IMR-90 (cell line): ENCODE results near the gene MPZL1. TPM values are rescaled to one million over a fixed set of nuclear protein-coding genes. Genes with fewer than 3 reads are reported as not detected.
A peak's percentile ranks its signal among the peaks of the same experiment; 100 is the strongest.

Experiments
- ATAC-seq: fragments of 200-7000 bp; cut with Tn5 transposase; 2 replicates; pipeline ENCODE4 v1.9.1; 2020; ENCODE audit warnings: low read depth, mild to moderate bottlenecking, moderate library complexity
- BruUV-seq: library from RNA; stranded (reverse); fragments of 400-500 nt; replicated peaks from 2 replicates; lab custom pipeline; 2021; lab: Mats Ljungman, UMichigan
- CTCF ChIA-PET: fragments of 300-600 bp; formaldehyde crosslinking; extraction: SDS; loops from one replicate; lab custom pipeline; 2021; ENCODE audit warnings: antibody characterized with exemption; lab: Yijun Ruan, JAX
- POLR2A ChIA-PET: fragments of 300-600 bp; sonication (Branson Sonifier 250); formaldehyde crosslinking; loops from one replicate; lab custom pipeline; 2022; ENCODE audit warnings: antibody characterized with exemption; ENCODE audit not compliant: unreplicated experiment; lab: Charles Lee
- DNase-seq: peaks from one replicate; pipeline ENCODE4 v3.0.0; 2013
- H2AFZ ChIP-seq: replicated peaks from 2 replicates; pipeline ENCODE3; 2013; ENCODE audit warnings: low read length, mild to moderate bottlenecking; ENCODE audit not compliant: poor library complexity
- H2AK5ac ChIP-seq: 2 replicates; pipeline ENCODE4 v1.6.1; 2013; ENCODE audit warnings: low read depth, low read length, inconsistent platforms
- H2AK9ac ChIP-seq: replicated peaks from 2 replicates; pipeline ENCODE3; 2013; ENCODE audit warnings: mild to moderate bottlenecking, low read depth, low read length, moderate library complexity; ENCODE audit not compliant: poor library complexity
- H2BK120ac ChIP-seq: 2 replicates; pipeline ENCODE4 v1.6.1; 2013; ENCODE audit warnings: low read depth, low read length, inconsistent platforms
- H2BK15ac ChIP-seq: 3 replicates; pipeline ENCODE4 v1.6.1; 2013; ENCODE audit warnings: low read depth, low read length, inconsistent platforms
- H2BK20ac ChIP-seq: 2 replicates; pipeline ENCODE4 v1.6.1; 2013; ENCODE audit warnings: low read depth, mild to moderate bottlenecking, inconsistent platforms, low read length, moderate library complexity
- H2BK5ac ChIP-seq: 2 replicates; pipeline ENCODE4 v1.6.1; 2013; ENCODE audit warnings: mild to moderate bottlenecking, low read depth, low read length, inconsistent platforms; ENCODE audit not compliant: poor library complexity, severe bottlenecking
- H3K14ac ChIP-seq: replicated peaks from 2 replicates; pipeline ENCODE4 v1.6.1; 2013; ENCODE audit warnings: low read depth, low read length, inconsistent platforms
- H3K18ac ChIP-seq: 2 replicates; pipeline ENCODE4 v1.6.1; 2013; ENCODE audit warnings: low read depth, low read length, control low read depth
- H3K23ac ChIP-seq: 2 replicates; pipeline ENCODE4 v1.6.1; 2013; ENCODE audit warnings: low read depth, low read length, inconsistent platforms
- H3K27ac ChIP-seq: 2 replicates; pipeline ENCODE4 v1.5.1; 2013; ENCODE audit warnings: mild to moderate bottlenecking, control low read depth, low read length; ENCODE audit not compliant: insufficient read depth
- H3K27me3 ChIP-seq: 2 replicates; pipeline ENCODE4 v1.6.1; 2013; ENCODE audit warnings: low read length; ENCODE audit not compliant: control insufficient read depth, insufficient read depth
- H3K36me3 ChIP-seq: 2 replicates; pipeline ENCODE4 v1.6.1; 2013; ENCODE audit warnings: low read length, mixed read lengths; ENCODE audit not compliant: control insufficient read depth, insufficient read depth
- H3K4ac ChIP-seq: 2 replicates; pipeline ENCODE4 v1.6.1; 2013; ENCODE audit warnings: low read depth, low read length, inconsistent platforms
- H3K4me1 ChIP-seq: 2 replicates; pipeline ENCODE4 v1.6.1; 2013; ENCODE audit warnings: low read length, mixed read lengths; ENCODE audit not compliant: control insufficient read depth, insufficient read depth
- H3K4me2 ChIP-seq: 2 replicates; pipeline ENCODE4 v1.6.1; 2013; ENCODE audit warnings: low read depth, mild to moderate bottlenecking, control low read depth, low read length, moderate library complexity
- H3K4me3 ChIP-seq: 2 replicates; pipeline ENCODE4 v1.5.1; 2013; ENCODE audit warnings: low read depth, mild to moderate bottlenecking, control low read depth, low read length, moderate library complexity; ENCODE audit not compliant: insufficient read depth
- H3K56ac ChIP-seq: 2 replicates; pipeline ENCODE4 v1.6.1; 2013; ENCODE audit warnings: low read length, inconsistent platforms; ENCODE audit not compliant: insufficient read depth; ENCODE audit errors: extremely low read depth
- H3K79me1 ChIP-seq, 2 experiments: 2 replicates each; pipeline ENCODE4 v1.6.1; 2013; ENCODE audit warnings: low read length in 2 of 2, inconsistent platforms in 1 of 2, low read depth in 1 of 2
- H3K9ac ChIP-seq: 2 replicates; pipeline ENCODE4 v1.6.1; 2013; ENCODE audit warnings: low read depth, low read length, control low read depth
- H3K9me1 ChIP-seq: 2 replicates; pipeline ENCODE4 v1.6.1; 2013; ENCODE audit warnings: low read length, inconsistent platforms; ENCODE audit not compliant: insufficient read depth
- H3K9me3 ChIP-seq: 2 replicates; pipeline ENCODE4 v1.6.1; 2013; ENCODE audit warnings: low read length; ENCODE audit not compliant: control insufficient read depth, insufficient read depth
- H4K20me1 ChIP-seq: 2 replicates; pipeline ENCODE4 v1.6.1; 2013; ENCODE audit warnings: low read length, inconsistent platforms; ENCODE audit not compliant: insufficient read depth
- H4K5ac ChIP-seq: 2 replicates; pipeline ENCODE4 v1.6.1; 2013; ENCODE audit warnings: mild to moderate bottlenecking, low read depth, low read length, control low read depth
- H4K8ac ChIP-seq, 2 experiments: 2 replicates each; pipeline ENCODE4 v1.6.1; 2013; ENCODE audit warnings: low read depth in 2 of 2, low read length in 2 of 2, control low read depth in 1 of 2, inconsistent platforms in 1 of 2
- H4K91ac ChIP-seq: 2 replicates; pipeline ENCODE4 v1.6.1; 2013; ENCODE audit warnings: low read depth, low read length, inconsistent platforms; ENCODE audit not compliant: insufficient read depth
- BHLHE40 ChIP-seq: fragments of 150-350 bp; IDR thresholded peaks from 2 replicates; pipeline ENCODE4 v1.6.1; 2016; ENCODE audit warnings: mild to moderate bottlenecking, low read depth, low read length
- CEBPB ChIP-seq: IDR thresholded peaks from 2 replicates; pipeline ENCODE4 v1.6.1; 2012; ENCODE audit warnings: low read depth, low read length, improper control_type of control experiment
- CHD1 ChIP-seq: IDR thresholded peaks from 2 replicates; pipeline ENCODE4 v1.6.1; 2012; ENCODE audit warnings: low read depth, low read length, improper control_type of control experiment
- CTCF ChIP-seq: conservative IDR thresholded peaks from 2 replicates; pipeline ENCODE4 v1.5.1; 2012; ENCODE audit warnings: mild to moderate bottlenecking, low read depth, low read length, improper control_type of control experiment
- ELK1 ChIP-seq: fragments of 150-350 bp; IDR thresholded peaks from 2 replicates; pipeline ENCODE4 v1.6.1; 2016; ENCODE audit warnings: low read depth, mild to moderate bottlenecking, low read length, moderate library complexity, borderline replicate concordance
- FOS ChIP-seq: fragments of 150-350 bp; IDR thresholded peaks from 2 replicates; pipeline ENCODE4 v1.6.1; 2016; ENCODE audit warnings: low read depth, low read length
- MAFK ChIP-seq: IDR thresholded peaks from 2 replicates; pipeline ENCODE4 v1.6.1; 2012; ENCODE audit warnings: low read depth, low read length, improper control_type of control experiment
- MAZ ChIP-seq: IDR thresholded peaks from 2 replicates; pipeline ENCODE4 v1.6.1; 2012; ENCODE audit warnings: low read depth, mild to moderate bottlenecking, low read length, improper control_type of control experiment, moderate library complexity, borderline replicate concordance
- MXI1 ChIP-seq: IDR thresholded peaks from 2 replicates; pipeline ENCODE4 v1.6.1; 2012; ENCODE audit warnings: low read depth, mild to moderate bottlenecking, low read length, moderate library complexity, borderline replicate concordance
- NFE2L2 ChIP-seq: fragments of 150-350 bp; IDR thresholded peaks from 2 replicates; pipeline ENCODE4 v1.6.1; 2016; ENCODE audit warnings: low read depth, mild to moderate bottlenecking, low read length
- POLR2A ChIP-seq: IDR thresholded peaks from 2 replicates; pipeline ENCODE4 v1.6.1; 2012; ENCODE audit warnings: mild to moderate bottlenecking, low read depth, low read length
- RAD21 ChIP-seq: IDR thresholded peaks from 2 replicates; pipeline ENCODE4 v1.6.1; 2012; ENCODE audit warnings: low read length, improper control_type of control experiment
- RCOR1 ChIP-seq: IDR thresholded peaks from 2 replicates; pipeline ENCODE4 v1.6.1; 2012; ENCODE audit warnings: mild to moderate bottlenecking, low read length, improper control_type of control experiment; ENCODE audit not compliant: insufficient replicate concordance
- RFX5 ChIP-seq: IDR thresholded peaks from 2 replicates; pipeline ENCODE4 v1.8.0; 2012; ENCODE audit warnings: low read depth, mild to moderate bottlenecking, low read length, moderate library complexity
- SMC3 ChIP-seq: fragments of 150-350 bp; IDR thresholded peaks from 2 replicates; pipeline ENCODE4 v1.6.1; 2016; ENCODE audit warnings: low read depth, mild to moderate bottlenecking, antibody characterized with exemption, low read length, moderate library complexity
- USF2 ChIP-seq: fragments of 150-350 bp; IDR thresholded peaks from 2 replicates; pipeline ENCODE4 v1.6.1; 2017; ENCODE audit warnings: mild to moderate bottlenecking, antibody characterized with exemption, low read length, low read depth
- WGBS, 2 experiments: methylation state at CpG; one replicate each; pipeline versions ENCODE4 v1.1.5 to v1.1.7; 2013; ENCODE audit warnings: missing lambda C conversion rate in 2 of 2; ENCODE audit not compliant: insufficient read length in 1 of 2; ENCODE audit errors: extremely low coverage in 2 of 2; 5-methylcytosine and 5-hydroxymethylcytosine counted together
- dilution Hi-C: fragments of 300-500 bp; cut with HindIII; formaldehyde crosslinking; loops from one replicate; pipeline ENCODE4 v1.14.3; 2018; ENCODE audit warnings: low sequenced_read_pairs; ENCODE audit not compliant: unreplicated experiment
- in situ Hi-C: fragments of 300-500 bp; cut with MboI; formaldehyde crosslinking; loops from 3 replicates; pipeline ENCODE4 v1.14.3; 2019; ENCODE audit warnings: low sequenced_read_pairs, inconsistent platforms, mixed read lengths
- intact Hi-C: fragments of 100-400 bp; cut with micrococcal nuclease; formaldehyde crosslinking; loops from 2 replicates; pipeline ENCODE4 v1.10.0; 2022
- polyA plus RNA-seq, 3 experiments: library from polyadenylated mRNA; depleted of rRNA; stranded (reverse); fragments of >200 nt; gene quantifications; 2 replicates each; pipeline ENCODE4 v1.2.3, GENCODE V29; 2012; ENCODE audit warnings: low replicate concordance in 1 of 3
- total RNA-seq: library from RNA; depleted of rRNA; stranded (reverse); fragments of >200 nt; gene quantifications from 2 replicates; pipeline ENCODE4 v1.2.3, GENCODE V29; 2012

MPZL1 gene
- total and polyA plus RNA-seq, 2 of the 4 experiments (the other 2 are of a cell fraction) = 55.3 to 87.3 TPM

GRCh38 chr1:167746988-167747655, 25.3 kb downstream of the MPZL1 start:
- ATAC-seq = no peak
- H2AK9ac ChIP-seq = no peak overlapping the region

More at GRCh38 chr1:167746988-167747655, 25.3 kb downstream of the MPZL1 start:
- peak overlapping the region; percentile 34 for H2BK5ac ChIP-seq
- intact Hi-C loops = no loop called here
- dilution Hi-C loops = no loop called here
- no peak overlapping the region for H3K4me3 ChIP-seq
- no peak overlapping the region for H4K91ac ChIP-seq
- H3K4me1 ChIP-seq = peaks cover 13% of the 10 kb centered on the region
- no peak overlapping the region for H2AFZ ChIP-seq
- H3K27ac ChIP-seq = no peak overlapping the region
- H3K14ac ChIP-seq = no peak overlapping the region
- H3K9me1 ChIP-seq = peaks cover 18% of the 10 kb centered on the region
- H3K9ac ChIP-seq = no peak overlapping the region
- no peaks in the 10 kb centered on the region for H3K9me3 ChIP-seq
- no peak overlapping the region for H2BK20ac ChIP-seq
- H3K18ac ChIP-seq = no peak overlapping the region
- H3K4ac ChIP-seq = no peak overlapping the region; the same call in 1 of the 2 replicates
- no peak overlapping the region; the same call in 1 of the 2 replicates for H2AK5ac ChIP-seq
- no peak overlapping the region for H2BK15ac ChIP-seq
- H4K5ac ChIP-seq = no peak overlapping the region
- no peak overlapping the region for H3K56ac ChIP-seq
- peaks cover 58% of the 10 kb centered on the region for H4K20me1 ChIP-seq
- H4K8ac ChIP-seq = no peak overlapping the region; a peak in 1 of 4 replicates
- H3K23ac ChIP-seq = no peak overlapping the region
- H3K36me3 ChIP-seq = no peaks in the 10 kb centered on the region
- in situ Hi-C loops = no loop called here
- no CpG with 5 or more reads among the region's 7 CpGs for WGBS, 2 experiments
- no peak for TF ChIP-seq MAZ
- no peak for TF ChIP-seq MXI1
- no peak for TF ChIP-seq MAFK
- TF ChIP-seq USF2 = no peak
- TF ChIP-seq NFE2L2 = no peak
- TF ChIP-seq RFX5 = no peak
- no peak for TF ChIP-seq CHD1
- no peak for TF ChIP-seq RCOR1
- TF ChIP-seq FOS = no peak
- no peak for TF ChIP-seq CEBPB
- no peak for TF ChIP-seq RAD21
- no peak for TF ChIP-seq CTCF
- no peak for TF ChIP-seq BHLHE40
- TF ChIP-seq SMC3 = no peak
- TF ChIP-seq ELK1 = no peak
- TF ChIP-seq POLR2A = no peak
- POLR2A ChIA-PET = no interaction called here
- CTCF ChIA-PET = interaction anchor here (0.6 kb wide), 2 partner anchors 29 to 112 kb away, joined by 3 to 7 read pairs; no protein-coding TSS in a partner anchor
- BruUV-seq = no TSS peak
- H3K27me3 ChIP-seq = no peaks in the 10 kb centered on the region
- no peak overlapping the region for H2BK120ac ChIP-seq
- peaks cover 18 to 62% of the 10 kb centered on the region in 2 experiments for H3K79me1 ChIP-seq
- no peak overlapping the region for H3K4me2 ChIP-seq
- DNase-seq = no peak
